ENCODE data around the gene EIF1B. TPM values are rescaled to one million over a fixed set of nuclear protein-coding genes. Genes with fewer than 3 reads are reported as not detected.

EIF1B gene
- total RNA-seq, 1 donor: 60.4 TPM

DNA sequence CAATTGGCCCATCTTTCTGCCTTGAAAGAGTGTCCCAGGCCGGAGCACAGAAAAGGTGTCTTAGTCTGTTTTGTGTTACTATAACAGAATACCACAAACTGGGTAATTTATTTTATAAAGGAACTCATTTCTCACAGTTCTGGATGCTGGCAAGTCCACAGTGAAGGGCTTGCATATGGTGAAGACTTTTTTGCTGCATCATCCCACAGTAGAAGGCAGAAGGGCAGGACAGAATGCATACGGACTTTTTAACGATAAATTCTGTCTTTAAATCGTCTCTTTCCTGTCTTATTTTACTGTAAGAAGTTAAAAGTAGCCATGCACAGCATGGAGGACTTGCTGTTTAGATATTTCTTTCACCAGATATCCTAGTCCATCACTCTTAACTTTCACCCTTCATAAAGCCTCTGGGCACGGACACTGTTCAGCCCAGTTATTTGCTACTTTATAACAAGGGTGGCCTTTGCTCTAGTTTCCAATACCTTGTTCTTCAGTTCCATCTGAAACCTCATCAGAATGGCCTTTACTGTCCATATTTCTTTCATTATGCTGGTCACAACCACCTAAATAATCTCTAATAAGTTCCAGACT is 10.3 kb upstream of the EIF1B start:
- no peaks in the 10 kb centered on the region for H3K27me3 ChIP-seq (ENCODE audit: insufficient read depth, low read length)
- no peak overlapping the region for H3K4me3 ChIP-seq (ENCODE audit: low read length)
- H3K4me1 ChIP-seq (ENCODE audit: insufficient read depth, low read length): peaks cover 32% of the 10 kb centered on the region
- H3K9me3 ChIP-seq (ENCODE audit: low read depth, low read length): no peaks in the 10 kb centered on the region

DNA sequence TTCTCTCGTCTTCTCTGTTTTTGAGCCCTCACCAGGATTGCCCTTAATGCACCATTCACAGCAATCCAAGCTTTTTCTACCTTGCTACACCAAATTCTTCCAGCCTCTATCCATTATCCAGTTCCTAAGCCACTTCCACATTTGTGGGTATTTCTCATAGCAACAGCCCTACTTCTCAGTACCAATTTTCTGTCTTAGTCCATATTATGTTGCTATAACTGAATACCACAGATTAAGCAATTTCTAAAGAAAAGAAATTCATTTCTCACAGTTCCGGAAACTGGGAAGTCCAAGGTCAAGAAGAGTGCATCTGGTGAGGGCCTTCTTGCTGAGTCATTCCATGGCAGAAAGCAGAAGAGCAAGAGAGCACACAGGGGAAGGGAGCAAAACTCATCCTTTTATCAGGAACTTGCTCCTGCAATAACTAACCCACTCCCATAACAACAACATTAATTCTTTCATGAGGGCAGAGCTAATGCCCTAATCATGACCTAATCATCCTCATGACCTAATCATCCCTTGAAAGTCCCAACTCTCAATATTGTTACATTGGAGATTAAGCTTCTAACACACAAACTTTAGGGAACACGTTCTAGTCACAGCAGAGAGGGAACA is 9.7 kb upstream of the EIF1B start:
- Histone ChIP-seq H3K9me3 (ENCODE audit: low read depth, low read length) (no peaks in the 10 kb centered on the region), H3K27me3 (ENCODE audit: insufficient read depth, low read length) (no peaks in the 10 kb centered on the region), H3K4me3 (ENCODE audit: low read length) (no peak overlapping the region), H3K4me1 (ENCODE audit: insufficient read depth, low read length) (peaks cover 32% of the 10 kb centered on the region)

DNA sequence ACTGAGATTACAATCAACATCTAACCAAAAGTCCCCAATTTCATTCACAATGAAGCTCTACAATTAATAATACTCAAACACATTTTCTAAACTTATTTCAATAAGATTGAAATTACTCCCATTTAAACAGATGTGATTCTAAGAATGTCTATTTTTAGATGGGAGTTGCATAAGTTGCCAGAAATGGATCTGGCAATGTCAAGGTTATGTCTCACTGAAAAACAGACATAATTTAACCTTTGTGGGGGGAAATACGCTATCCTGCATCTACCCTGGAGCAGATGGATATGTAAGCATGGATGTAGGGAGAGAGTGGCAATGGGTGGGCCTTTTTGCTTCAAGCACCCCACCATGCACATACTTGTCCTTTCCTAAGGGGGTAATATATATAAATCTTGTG is 6.7 kb upstream of the EIF1B start:
- no peaks in the 10 kb centered on the region for H3K9me3 ChIP-seq (ENCODE audit: low read depth, low read length)
- no peaks in the 10 kb centered on the region for H3K27me3 ChIP-seq (ENCODE audit: insufficient read depth, low read length)
- H3K4me3 ChIP-seq (ENCODE audit: low read length): no peak overlapping the region
- peaks cover 32% of the 10 kb centered on the region for H3K4me1 ChIP-seq (ENCODE audit: insufficient read depth, low read length)

DNA sequence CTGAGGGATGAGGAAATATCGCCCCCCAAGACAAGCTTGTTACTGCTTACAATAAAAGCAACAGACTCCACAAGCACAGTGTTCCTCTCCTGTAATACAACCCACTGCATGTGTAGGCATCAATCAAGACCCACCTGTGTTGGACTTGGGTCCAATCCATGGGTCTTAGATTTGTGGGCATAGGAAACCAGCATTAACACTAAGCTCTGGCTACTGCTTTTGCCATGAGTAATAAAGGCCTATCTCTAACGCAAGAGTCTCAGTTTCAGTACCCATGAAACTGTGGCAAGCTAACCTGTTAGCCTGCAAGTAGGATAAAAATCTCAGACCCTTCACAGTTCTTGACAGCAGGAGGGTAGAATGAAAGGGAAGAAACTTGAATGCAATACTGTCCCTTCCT is 5.2 kb upstream of the EIF1B start:
- Histone ChIP-seq H3K4me1 (ENCODE audit: insufficient read depth, low read length) (peaks cover 33% of the 10 kb centered on the region), H3K27me3 (ENCODE audit: insufficient read depth, low read length) (no peaks in the 10 kb centered on the region), H3K9me3 (ENCODE audit: low read depth, low read length) (no peaks in the 10 kb centered on the region), H3K4me3 (ENCODE audit: low read length) (no peak overlapping the region)

DNA sequence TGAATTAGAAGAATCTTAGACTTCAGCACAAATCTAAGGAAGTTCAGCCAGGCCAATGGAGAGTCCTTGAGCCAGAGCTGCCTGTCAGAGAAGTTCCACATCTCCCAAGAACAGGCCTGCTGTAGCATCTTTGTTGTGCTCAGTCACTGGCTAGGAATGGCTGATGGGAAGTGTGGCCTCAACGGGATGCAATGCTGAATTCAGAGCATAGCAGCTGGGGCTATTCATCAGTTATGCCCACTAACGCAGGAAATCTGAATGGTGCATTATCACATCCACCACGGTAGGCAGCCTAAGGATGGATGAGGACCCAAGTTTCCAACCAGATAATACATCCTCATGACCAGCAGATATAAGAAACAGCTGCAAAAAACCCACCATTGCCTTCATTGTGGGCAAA is 3.2 kb upstream of the EIF1B start:
- H3K4me1 ChIP-seq (ENCODE audit: insufficient read depth, low read length): peaks cover 22% of the 10 kb centered on the region
- no peaks in the 10 kb centered on the region for H3K27me3 ChIP-seq (ENCODE audit: insufficient read depth, low read length)
- H3K4me3 ChIP-seq (ENCODE audit: low read length): no peak overlapping the region
- H3K9me3 ChIP-seq (ENCODE audit: low read depth, low read length): no peaks in the 10 kb centered on the region

DNA sequence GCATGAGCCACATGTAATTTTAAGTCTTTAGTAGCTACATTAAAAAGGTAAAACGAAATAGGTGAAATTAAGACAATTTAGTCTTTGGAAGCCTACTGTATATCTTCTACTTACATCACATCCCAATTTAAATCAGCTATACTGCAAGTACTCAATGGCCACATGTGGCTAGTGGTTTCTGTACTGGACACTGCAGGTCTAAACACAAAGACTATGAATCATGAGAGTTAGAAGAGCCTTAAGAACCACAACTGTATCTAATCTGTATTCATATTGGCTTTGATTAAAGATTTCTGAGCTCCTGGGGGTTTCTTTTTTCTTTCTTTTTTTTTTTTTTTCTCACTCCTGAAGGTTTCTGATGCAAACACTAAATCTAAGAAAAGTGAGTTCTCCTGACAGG is 2.3 kb upstream of the EIF1B start:
- H3K9me3 ChIP-seq (ENCODE audit: low read depth, low read length): no peaks in the 10 kb centered on the region
- no peaks in the 10 kb centered on the region for H3K27me3 ChIP-seq (ENCODE audit: insufficient read depth, low read length)
- H3K4me1 ChIP-seq (ENCODE audit: insufficient read depth, low read length): peaks cover 22% of the 10 kb centered on the region
- H3K4me3 ChIP-seq (ENCODE audit: low read length): no peak overlapping the region

DNA sequence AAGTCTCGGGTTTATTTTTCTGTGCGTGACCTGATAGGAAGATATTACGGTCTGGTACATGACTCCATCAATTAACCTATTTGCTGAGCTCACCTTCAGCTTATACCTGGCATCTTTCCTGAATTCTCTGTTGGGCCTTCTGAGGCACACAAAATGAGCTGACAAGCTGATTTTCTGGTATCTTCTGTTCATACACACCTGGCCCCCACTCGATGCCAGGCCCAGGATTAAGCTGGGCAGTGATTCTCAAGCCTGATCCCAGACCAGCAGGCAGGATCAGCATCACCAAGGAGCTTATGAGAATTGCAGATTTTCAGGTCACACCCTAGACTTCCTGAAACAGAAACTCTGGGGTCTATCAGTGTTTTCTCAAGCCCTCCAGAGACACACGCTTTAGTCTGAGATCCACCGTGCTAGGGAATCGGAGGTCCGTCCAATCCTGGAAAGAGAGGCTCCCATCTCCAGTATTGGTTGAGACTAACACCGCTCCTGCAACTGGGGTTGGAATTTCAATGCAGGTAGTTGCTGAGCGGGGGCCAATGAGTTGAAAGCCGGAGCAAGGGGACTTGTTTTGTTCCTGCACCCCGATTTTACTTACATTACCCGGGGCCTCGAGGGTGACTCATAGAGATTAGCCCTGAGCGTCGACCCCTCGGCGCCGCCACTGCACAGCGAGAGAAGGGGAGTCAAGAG is 636 bp upstream of the EIF1B start:
- no peaks in the 10 kb centered on the region for H3K9me3 ChIP-seq (ENCODE audit: low read depth, low read length)
- no peaks in the 10 kb centered on the region for H3K27me3 ChIP-seq (ENCODE audit: insufficient read depth, low read length)
- peak overlapping the region; percentile 92 for H3K4me3 ChIP-seq (ENCODE audit: low read length)
- peaks cover 25% of the 10 kb centered on the region for H3K4me1 ChIP-seq (ENCODE audit: insufficient read depth, low read length)

DNA sequence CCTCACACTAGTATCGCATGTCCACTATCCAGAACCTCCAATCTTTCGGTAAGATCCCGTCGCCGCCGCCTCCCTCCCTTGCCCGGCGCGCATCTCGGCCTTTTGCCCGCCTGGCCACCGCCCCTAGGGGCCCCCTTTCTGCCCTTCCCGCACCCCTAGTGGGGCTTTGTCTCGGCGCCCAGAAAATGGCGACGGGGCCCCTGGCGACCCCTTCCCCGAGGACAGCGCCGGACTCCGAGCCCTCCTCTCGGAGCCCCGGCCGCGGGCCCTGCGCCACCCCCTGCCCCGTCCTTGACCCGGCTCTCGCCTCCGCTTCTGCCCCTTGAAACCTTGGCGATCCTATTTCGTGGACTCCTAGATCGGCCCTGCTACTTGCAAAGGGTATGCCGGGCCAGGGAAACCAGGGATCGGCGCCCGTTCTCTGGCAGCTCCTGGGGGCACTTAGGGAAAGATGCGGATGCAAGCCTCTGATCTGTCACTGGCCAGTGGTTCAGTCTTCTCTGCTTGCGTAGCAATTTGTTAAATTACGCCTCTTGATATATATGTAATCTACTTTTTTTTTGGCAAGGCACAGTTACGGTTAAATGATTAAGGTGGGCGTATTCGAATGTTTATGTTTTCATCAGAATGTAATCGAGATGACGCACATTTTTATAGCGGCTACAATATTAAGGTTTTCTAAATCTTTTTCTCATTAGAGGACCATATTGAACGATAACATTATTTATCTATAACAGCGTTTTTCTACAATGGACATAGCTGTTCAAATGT is 603 bp downstream of the EIF1B start:
- Histone ChIP-seq H3K4me1 (ENCODE audit: insufficient read depth, low read length) (peaks cover 34% of the 10 kb centered on the region), H3K9me3 (ENCODE audit: low read depth, low read length) (no peaks in the 10 kb centered on the region), H3K4me3 (ENCODE audit: low read length) (peak overlapping the region; percentile 92), H3K27me3 (ENCODE audit: insufficient read depth, low read length) (no peaks in the 10 kb centered on the region)

DNA sequence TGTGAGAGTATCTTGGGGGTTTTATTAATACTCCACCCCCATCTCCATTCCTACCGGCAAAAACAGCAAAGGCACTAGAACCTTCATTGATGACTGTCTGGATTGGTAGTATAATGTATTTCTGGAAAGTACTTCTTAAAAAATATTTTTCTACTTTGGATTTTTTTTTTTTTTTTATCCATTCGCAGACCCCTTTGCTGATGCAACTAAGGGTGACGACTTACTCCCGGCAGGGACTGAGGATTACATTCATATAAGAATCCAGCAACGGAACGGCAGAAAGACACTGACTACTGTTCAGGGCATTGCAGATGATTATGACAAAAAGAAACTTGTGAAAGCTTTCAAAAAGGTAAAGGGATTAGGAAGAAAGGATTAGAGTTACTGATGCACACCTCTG is 1.2 kb downstream of the EIF1B start:
- no peaks in the 10 kb centered on the region for H3K9me3 ChIP-seq (ENCODE audit: low read depth, low read length)
- peak overlapping the region; percentile 92 for H3K4me3 ChIP-seq (ENCODE audit: low read length)
- no peaks in the 10 kb centered on the region for H3K27me3 ChIP-seq (ENCODE audit: insufficient read depth, low read length)
- H3K4me1 ChIP-seq (ENCODE audit: insufficient read depth, low read length): peaks cover 34% of the 10 kb centered on the region

DNA sequence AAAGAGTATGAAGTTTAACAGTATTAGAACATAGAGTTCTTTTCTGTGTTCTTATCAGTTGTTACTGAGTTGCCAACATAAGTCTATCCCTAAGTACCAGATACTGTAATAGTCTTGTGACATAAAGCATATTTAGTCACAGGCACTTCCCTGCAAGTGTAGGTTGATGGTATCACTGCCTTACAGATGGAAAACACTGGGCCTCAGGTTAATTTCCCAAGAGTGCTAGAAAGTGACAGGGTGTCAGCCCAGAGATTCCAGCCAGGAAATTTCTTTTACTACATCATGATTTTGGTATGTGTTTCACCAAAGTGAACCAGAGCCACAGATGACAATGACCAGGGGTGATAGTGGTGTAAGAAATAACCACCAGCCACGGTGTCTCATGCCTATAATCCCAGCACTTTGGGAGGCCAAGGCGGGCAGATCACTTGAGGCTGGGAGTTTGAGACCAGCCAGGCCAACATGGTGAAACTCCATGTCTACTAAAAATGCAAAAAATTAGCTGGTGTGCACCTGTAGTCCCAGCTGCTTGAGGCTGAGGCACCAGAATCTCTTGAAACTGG is 3.2 kb downstream of the EIF1B start:
- H3K4me1 ChIP-seq (ENCODE audit: insufficient read depth, low read length): peaks cover 34% of the 10 kb centered on the region
- no peak overlapping the region for H3K4me3 ChIP-seq (ENCODE audit: low read length)
- no peaks in the 10 kb centered on the region for H3K27me3 ChIP-seq (ENCODE audit: insufficient read depth, low read length)
- no peaks in the 10 kb centered on the region for H3K9me3 ChIP-seq (ENCODE audit: low read depth, low read length)

DNA sequence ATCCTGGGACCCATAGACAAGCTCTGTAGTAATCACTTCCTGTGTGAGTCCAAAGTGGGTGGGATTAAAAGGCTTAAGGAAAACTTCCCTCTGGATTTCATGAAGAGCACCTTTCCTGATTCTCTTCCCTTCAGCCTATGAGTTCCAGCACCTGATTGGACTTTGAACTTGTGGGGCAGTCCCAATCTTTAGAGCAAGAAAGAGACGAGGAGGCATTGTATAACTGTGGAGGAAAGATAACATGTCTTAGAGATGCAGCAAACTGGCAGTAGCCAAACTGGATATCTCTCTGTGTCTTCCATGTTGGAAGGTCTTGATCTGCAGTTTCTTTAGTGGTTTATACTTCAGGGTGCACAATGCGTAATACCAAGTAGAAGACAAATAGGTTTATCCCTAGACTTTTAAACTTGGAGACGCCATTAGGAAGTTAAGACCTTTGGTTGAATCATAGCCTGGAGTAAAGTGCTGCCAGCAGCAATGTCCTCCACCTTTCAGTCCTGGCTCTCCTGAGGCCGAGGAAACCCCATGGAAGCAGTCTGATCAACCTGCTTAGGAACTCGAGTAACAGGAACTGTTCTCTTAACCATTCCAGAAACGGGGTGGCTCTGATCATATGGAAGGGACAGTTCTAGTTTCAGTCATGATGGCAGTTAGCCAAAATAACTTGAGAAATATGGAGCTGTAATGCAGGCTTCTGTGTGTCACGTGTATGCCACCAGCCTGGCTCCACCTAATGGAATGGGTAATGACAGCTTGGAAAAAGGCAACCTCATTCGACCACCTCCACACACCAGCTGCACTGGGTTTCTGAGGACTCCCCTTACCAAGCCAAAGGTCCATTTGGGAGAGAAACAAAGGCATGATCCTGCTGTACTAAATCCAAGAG is 4.7 kb downstream of the EIF1B start:
- Histone ChIP-seq H3K9me3 (ENCODE audit: low read depth, low read length) (no peaks in the 10 kb centered on the region), H3K4me3 (ENCODE audit: low read length) (no peak overlapping the region), H3K27me3 (ENCODE audit: insufficient read depth, low read length) (no peaks in the 10 kb centered on the region), H3K4me1 (ENCODE audit: insufficient read depth, low read length) (peaks cover 26% of the 10 kb centered on the region)

DNA sequence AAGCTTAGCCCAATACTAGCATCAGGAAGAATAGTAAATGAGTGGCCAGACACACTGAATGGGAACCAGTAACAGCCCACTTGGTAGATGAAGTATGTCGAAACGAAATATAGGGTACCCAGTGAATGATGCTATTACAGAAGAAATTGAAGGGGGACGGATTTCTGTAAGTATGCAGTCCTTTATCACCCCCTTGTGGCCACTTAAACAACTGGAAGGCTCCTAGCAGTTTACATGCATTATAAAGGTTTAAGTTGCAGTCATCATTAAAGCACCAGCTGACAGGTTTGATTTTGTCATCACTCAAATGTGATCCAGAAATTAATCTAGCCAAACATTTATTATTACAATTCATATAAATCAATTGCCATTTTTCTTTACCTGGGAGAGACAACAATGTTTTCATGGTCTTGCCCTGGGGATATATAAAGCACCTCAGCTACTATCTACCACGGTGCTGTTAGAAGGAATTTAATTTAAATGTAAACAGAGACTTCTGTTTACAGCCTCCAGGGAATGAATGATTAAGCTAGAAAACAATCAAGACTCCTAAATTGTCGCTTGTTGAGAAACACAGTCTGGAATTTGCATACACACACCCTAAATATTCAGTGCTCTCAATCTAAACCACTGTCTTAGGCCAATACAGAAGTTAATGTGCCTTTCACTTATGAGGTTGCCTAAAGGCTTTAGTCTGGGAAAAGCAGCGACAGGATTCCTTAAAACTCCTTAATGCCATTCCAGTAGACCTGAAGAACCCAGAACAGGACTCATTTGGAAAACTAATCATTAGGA is 7.8 kb downstream of the EIF1B start:
- Histone ChIP-seq H3K27me3 (ENCODE audit: insufficient read depth, low read length) (no peaks in the 10 kb centered on the region), H3K9me3 (ENCODE audit: low read depth, low read length) (no peaks in the 10 kb centered on the region), H3K4me3 (ENCODE audit: low read length) (no peak overlapping the region), H3K4me1 (ENCODE audit: insufficient read depth, low read length) (peaks cover 20% of the 10 kb centered on the region)

DNA sequence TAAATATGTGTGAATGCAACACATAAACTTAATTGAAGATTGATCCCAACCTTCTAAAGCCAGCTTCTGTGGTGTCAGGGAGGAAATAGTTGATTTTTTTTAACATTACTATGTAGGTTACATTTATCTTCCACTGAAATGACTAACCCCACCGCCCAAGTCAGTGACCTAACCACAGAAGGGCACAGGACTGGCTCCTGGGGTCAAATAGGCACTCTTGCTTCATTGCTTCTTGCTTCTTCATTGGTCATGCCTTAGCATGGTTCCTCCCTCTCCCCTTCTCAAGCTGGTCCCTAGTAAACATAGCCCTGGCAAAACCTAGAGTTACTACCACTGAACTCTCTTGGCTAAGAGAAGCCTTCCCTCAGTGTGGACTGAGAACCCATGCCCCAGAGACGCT is 12.3 kb downstream of the EIF1B start:
- Histone ChIP-seq H3K9me3 (ENCODE audit: low read depth, low read length) (no peaks in the 10 kb centered on the region), H3K27me3 (ENCODE audit: insufficient read depth, low read length) (no peaks in the 10 kb centered on the region), H3K4me1 (ENCODE audit: insufficient read depth, low read length) (no peaks in the 10 kb centered on the region)

DNA sequence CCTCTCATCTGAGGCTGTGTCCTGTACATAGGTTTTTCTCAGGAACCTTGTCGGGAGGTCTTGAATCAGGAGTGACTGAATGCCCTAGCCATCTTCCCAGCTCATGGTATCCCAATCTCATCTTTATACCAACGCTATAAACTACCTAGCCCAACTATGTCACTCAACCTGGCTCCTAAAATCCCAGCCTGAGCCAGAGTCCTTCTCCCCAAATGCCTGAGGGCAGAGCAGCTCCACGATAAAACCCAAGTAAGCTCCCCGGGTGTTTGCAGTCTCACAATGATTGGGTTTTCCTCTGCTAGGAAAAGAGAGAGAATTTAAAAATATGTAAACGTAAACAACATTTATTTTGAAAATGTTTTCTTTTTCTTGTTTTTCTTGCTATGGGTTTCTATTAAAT is 14.4 kb downstream of the EIF1B start:
- H3K4me3 ChIP-seq (ENCODE audit: low read length): no peak overlapping the region
- no peaks in the 10 kb centered on the region for H3K4me1 ChIP-seq (ENCODE audit: insufficient read depth, low read length)

More for the DNA sequence above, 12.3 kb downstream of the EIF1B start:
- no peak overlapping the region for H3K4me3 ChIP-seq (ENCODE audit: low read length)

More for the DNA sequence above, 14.4 kb downstream of the EIF1B start:
- H3K27me3 ChIP-seq (ENCODE audit: insufficient read depth, low read length): no peaks in the 10 kb centered on the region
- H3K9me3 ChIP-seq (ENCODE audit: low read depth, low read length): no peaks in the 10 kb centered on the region
